Islet of Langerhans (tissue), 1 donor: ENCODE data around the gene BMP6.

Experiments
- FAIRE-seq: peaks from one replicate; lab custom pipeline; 2011; peaks lifted over from hg19 to GRCh38; lab: Jason Lieb, UNC

The BMP6 gene

DNA sequence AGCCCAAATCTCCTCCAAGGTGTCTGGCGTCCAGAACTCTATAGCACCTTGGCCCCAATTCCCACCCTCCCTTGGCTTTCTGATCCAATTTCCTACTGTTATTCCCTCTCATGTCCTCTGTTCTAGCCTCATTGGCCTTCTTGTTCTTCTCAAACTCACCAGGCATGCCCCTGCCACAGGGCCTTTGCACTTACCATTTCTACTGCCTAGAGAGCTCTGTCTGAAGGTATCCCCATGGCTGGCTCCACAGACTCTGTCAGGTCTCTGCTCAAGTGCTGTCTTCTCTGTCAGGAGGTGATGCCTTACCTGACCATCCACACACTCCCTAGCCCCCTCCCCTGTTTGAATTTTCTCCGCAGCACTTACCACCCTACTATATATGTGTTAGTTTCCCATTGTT, 5.6 kb upstream of the BMP6 start:
- FAIRE-seq = no peak

DNA sequence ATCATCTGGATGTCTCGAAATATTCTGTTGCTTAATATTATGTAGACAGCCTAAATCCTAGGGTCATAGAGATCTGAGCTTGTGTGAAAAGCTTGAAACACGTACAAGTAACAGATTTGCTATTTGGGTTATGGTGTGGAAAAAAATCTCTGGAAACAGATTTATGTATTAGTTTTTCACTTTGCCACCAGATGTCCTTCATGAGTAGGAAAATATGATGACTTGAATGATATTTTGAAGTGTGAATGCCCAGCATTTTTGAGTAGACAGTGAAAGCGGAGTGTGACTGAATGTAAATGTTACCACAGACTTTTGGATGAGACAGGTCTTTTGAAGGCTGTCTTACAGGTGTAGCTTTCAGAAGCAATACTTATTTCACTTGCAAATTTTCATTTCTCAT, 4.2 kb upstream of the BMP6 start:
- FAIRE-seq = no peak

- FAIRE-seq = no peak
Observed at GRCh38 chr6:7723041-7723447, 2.9 kb upstream of the BMP6 start.

DNA sequence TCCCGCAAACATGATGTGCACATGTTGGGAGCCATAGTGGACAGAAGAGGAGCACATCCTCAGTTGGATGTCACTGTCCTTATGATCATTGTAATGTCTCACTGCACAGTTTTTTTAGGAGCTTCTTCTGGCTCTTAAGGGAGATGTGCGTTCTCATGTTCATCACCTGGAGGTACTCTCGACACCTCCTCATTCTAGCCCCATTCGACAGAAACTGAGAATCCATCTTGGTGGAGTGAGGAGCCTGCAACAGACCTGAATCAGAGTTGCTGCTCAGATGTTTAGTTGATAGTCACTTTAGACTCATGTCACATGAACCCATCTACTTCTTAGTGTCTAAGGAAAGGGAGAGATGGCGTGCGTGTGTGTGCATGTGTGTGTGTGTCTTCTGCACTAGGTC, 2.3 kb upstream of the BMP6 start:
- no peak for FAIRE-seq

GRCh38 chr6:7725412-7725811, 487 bp upstream of the BMP6 start:
- no peak for FAIRE-seq

DNA sequence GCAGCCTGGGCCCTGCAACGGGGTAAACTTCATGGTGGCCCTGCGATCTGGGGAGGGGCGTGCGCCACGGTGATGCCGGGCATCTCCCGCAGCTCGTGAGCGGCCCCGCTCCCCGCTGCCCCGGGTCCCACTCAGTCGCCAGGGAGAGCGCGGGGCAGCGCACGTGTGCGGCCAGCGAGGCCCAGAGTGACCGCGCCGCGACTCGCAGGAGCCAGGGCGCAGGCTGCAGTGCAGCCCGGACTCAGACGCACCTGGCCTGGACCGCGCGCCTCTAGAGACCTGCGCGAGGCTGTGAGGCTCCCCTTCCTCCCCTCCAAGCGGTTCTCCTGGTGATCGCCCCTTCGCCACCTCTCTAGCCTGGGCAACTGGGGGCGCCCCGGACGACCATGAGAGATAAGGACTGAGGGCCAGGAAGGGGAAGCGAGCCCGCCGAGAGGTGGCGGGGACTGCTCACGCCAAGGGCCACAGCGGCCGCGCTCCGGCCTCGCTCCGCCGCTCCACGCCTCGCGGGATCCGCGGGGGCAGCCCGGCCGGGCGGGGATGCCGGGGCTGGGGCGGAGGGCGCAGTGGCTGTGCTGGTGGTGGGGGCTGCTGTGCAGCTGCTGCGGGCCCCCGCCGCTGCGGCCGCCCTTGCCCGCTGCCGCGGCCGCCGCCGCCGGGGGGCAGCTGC, 652 bp downstream of the BMP6 start:
- no peak for FAIRE-seq

DNA sequence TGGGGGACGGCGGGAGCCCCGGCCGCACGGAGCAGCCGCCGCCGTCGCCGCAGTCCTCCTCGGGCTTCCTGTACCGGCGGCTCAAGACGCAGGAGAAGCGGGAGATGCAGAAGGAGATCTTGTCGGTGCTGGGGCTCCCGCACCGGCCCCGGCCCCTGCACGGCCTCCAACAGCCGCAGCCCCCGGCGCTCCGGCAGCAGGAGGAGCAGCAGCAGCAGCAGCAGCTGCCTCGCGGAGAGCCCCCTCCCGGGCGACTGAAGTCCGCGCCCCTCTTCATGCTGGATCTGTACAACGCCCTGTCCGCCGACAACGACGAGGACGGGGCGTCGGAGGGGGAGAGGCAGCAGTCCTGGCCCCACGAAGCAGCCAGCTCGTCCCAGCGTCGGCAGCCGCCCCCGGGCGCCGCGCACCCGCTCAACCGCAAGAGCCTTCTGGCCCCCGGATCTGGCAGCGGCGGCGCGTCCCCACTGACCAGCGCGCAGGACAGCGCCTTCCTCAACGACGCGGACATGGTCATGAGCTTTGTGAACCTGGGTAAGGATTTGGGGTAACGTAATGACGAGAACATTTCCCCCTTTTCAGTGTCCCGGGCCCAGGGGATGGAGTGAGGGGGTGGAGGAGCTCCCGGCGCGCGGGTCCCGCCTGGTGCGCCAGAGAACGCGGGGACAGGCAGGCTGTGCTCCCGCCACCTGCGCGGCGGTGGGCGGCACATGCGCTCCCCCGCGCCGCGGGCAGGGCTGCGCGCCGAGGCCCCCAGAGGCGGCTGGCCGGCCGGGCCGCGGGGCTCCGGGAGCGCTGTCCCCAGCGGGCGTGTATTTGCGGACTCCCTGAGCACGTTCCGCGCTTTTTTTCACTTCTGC, 1.4 kb downstream of the BMP6 start:
- FAIRE-seq = no peak

- no peak for FAIRE-seq
Observed at GRCh38 chr6:7727946-7728854, 2.3 kb downstream of the BMP6 start.

DNA sequence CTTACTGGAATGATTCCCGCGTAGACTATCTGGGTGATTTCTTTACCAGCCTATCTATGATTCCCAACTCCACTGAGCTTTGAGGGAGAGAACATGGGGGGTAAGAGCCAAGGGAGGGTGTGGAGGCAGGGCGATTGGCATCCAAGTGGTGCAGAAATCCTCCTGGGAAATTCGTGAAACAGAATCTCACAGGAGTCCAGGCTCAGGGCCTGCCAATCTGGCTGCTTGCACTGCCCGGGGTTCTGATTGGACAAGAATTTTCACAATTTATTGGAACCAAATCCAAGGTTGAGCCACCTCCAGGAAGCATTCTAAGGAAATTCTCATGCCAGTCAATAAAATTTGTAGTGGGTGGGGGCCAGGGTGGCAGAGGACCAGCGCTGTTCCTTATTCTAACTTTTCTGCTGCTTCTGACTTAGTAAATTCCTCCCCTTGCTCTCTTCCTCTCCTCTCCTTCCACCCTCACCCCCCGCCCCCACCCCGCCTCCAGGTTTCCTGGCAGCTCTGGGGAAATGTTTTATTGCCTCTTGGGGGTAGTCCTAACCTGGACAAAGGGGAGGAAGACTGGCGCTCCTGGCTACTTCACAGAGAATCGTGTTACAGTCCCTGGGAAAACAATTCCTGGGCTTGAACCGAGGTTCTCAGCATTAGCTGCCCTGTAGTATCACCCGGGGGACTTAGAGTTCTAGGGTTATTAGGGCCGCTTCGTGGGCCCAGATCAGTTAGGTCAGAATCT, 3.1 kb downstream of the BMP6 start:
- no peak for FAIRE-seq

- no peak for FAIRE-seq
Observed at GRCh38 chr6:7730001-7730783, 4.3 kb downstream of the BMP6 start.

DNA sequence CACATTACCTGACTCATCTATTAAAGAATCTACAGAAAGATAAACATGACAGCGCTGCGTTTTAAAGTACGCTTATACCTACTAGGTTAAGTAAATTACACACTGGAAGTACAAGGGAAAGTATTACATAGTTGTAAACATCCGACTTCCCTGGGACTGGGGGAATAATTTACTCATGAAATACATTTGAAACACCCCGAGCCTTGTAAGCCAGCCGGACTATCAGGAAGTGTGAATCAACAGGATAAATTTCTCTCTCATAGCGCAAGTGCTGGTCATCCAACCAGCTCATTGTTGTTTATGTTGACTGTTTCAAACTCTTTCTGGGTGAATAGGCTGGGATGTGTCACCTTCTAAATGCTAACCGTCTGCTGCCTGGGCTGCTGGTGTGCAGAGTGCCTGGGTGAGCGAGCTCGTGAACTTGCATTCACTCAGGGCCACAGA, 4.9 kb downstream of the BMP6 start:
- no peak for FAIRE-seq

GRCh38 chr6:7731294-7731693, 5.4 kb downstream of the BMP6 start:
- no peak for FAIRE-seq

GRCh38 chr6:7732228-7732627, 6.3 kb downstream of the BMP6 start:
- FAIRE-seq = no peak

- no peak for FAIRE-seq
Observed at GRCh38 chr6:7734707-7735383, 8.9 kb downstream of the BMP6 start.

DNA sequence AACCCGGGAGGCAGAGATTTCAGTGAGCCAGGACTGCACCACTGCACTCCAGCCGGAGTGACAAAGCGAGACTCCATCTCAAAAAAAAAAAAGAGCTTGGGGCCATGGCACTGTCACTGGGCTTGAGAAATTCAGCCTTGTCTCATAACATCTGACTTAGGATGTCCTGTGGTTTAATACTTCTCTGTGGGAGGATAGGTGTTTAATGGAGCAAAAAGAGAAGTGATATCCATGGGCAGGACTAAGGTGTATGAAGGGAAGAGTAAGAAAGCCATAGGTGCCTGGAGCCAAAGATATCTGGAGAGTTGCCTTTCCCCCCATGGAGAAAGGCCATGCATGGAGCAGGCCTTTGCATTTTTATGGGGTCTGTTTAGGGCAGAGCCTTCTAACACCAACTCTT, 11.2 kb downstream of the BMP6 start:
- no peak for FAIRE-seq

GRCh38 chr6:7737867-7738266, 12.0 kb downstream of the BMP6 start:
- no peak for FAIRE-seq

DNA sequence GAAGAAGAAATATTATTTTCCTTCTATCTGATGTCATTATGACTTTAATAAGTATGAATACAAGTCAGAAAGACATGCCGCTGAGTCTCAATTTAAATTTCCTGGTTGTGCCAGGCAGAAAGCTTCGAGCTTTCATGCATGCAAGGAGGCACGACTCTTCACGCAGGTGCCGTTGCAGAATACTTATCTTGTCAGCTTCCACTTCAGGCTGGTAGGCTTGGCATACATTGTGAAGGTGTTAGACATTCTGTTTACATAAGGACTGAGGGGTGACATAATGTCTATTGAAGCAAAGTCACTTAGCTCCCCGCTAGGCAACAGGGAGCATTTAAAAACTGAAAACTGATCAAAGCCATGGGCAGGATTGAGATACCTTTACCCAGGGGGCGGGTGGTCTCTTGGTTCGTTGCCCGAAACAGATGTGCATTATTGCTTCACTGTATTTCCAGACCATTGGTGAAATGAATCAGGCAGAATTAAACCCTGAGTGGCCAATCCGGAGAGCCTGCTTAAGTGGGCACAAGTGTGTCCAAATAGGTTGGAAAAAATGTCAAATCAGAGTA, 16.4 kb downstream of the BMP6 start:
- FAIRE-seq = no peak

DNA sequence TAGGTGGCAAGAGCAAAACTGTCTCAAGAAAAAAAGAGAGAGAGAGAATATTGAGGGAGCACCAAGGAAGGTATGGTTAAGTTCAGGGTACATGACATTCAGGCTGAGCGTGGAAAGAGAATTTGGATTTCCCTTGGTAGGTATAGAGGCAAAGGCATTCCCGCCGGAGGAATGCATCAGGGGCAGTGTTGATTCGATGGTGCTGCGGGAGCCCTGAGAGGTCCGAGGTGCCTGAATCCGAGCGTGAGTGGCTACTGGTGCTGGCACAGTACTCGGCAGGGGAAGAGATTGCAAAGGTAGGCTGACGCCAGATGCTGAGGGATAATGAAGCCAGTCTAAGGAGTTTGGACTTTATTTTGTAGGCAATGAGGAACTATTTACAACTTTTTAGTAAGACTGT, 20.0 kb downstream of the BMP6 start:
- FAIRE-seq = no peak

DNA sequence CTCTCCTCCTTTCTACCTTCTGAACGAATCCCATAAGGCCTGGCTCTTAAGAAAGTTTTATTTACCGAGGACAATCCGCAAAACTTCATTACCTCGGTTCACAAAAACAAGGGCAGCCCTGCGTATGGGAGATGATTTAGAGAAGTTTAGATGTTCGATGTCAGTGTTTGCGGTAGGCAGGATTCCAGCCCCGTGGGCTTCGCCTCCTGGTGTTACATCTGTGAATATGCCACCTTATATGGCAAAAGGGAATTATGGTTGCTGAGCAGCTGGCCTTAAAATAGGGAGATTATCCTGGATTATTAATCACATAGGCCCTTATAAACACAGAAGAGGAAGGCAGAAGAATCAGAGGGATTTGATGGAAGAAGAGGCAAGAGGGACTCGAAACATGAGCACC, 21.1 kb downstream of the BMP6 start:
- no peak for FAIRE-seq

DNA sequence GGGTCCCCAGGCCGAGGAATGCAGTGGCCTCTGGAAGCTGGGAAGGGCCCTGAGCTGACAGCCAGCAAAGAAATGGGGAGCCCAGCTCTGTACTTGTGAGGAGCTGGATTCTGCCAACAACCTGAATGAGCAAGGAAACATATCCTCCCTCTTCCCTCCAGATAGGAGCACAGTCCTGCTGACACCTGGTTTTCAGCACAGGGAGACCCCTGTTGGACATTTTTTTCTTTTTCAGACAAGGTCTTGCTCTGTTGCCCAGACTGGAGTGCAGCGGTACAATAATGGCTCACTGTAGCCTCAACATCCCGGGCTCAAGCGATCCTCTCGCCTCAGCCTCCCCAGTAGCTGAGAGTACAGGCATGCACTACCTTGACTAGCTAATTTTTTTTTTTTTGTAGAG, 21.5 kb downstream of the BMP6 start:
- no peak for FAIRE-seq
